ENCODE results near the gene FNDC3B.
"Not testable (repeated sequence)": the region's sequence is repeated elsewhere in the genome, so short reads cannot be mapped to it uniquely, and the experiment has no call there.

Gene FNDC3B

GRCh38 chr3:172039436-172040077, at the start of gene FNDC3B:
FNDC3B (plus strand) TSS chr3:172039578; CDS start chr3:172112480, 72,902 bp downstream.
- peak; percentile 95 for DNase-seq (ENCODE audit: low spot score)
- Histone ChIP-seq H3K27ac (peak within 1 kb of the TSS; percentile 98 to 100), H3K4me3 (peak within 1 kb of the TSS; percentile 86)
- TF ChIP-seq CTCF (IDR thresholded peaks at IDR 0.05): no peak

- not testable (repeated sequence) for H3K4me3 ChIP-seq; H3K27ac ChIP-seq; DNase-seq (ENCODE audit: low spot score)
Observed at GRCh38 chr3:171990239-171990638, 49.1 kb upstream of the FNDC3B start.

- DNase-seq (ENCODE audit: low spot score): no peak
- TF ChIP-seq CTCF (IDR thresholded peaks at IDR 0.05): no peak
- no peak overlapping the region for H3K27ac ChIP-seq
- no peak overlapping the region for H3K4me3 ChIP-seq
Observed at GRCh38 chr3:171991166-171991565, 48.2 kb upstream of the FNDC3B start.

- no peak for DNase-seq (ENCODE audit: low spot score)
- TF ChIP-seq CTCF (IDR thresholded peaks at IDR 0.05): no peak
- Histone ChIP-seq H3K4me3 (no peak overlapping the region), H3K27ac (no peak overlapping the region)
Observed at GRCh38 chr3:171994646-171995428, 44.5 kb upstream of the FNDC3B start.

- no peak overlapping the region for H3K4me3 ChIP-seq
- no peak for DNase-seq (ENCODE audit: low spot score)
- no peak for TF ChIP-seq CTCF (IDR thresholded peaks at IDR 0.05)
- H3K27ac ChIP-seq: no peak overlapping the region
Observed at GRCh38 chr3:171995486-171995885, 43.9 kb upstream of the FNDC3B start.

GRCh38 chr3:171996178-171996817, 43.1 kb upstream of the FNDC3B start:
- DNase-seq (ENCODE audit: low spot score): no peak
- TF ChIP-seq CTCF (IDR thresholded peaks at IDR 0.05): no peak
- H3K27ac ChIP-seq: no peak overlapping the region
- no peak overlapping the region for H3K4me3 ChIP-seq

GRCh38 chr3:171998731-171999130, 40.6 kb upstream of the FNDC3B start:
- H3K4me3 ChIP-seq; DNase-seq (ENCODE audit: low spot score); H3K27ac ChIP-seq: not testable (repeated sequence)

- H3K4me3 ChIP-seq; DNase-seq (ENCODE audit: low spot score); H3K27ac ChIP-seq: not testable (repeated sequence)
Observed at GRCh38 chr3:172001616-172002015, 37.8 kb upstream of the FNDC3B start.

Measured in coronary artery (tissue), 2 donors.